ENCODE measurements around the gene UHRF2.
"Not testable (repeated sequence)": the region's sequence is repeated elsewhere in the genome, so short reads cannot be mapped to it uniquely, and the experiment has no call there.

UHRF2 gene

GRCh38 chr9:6495466-6495865 lies 82.5 kb downstream of the UHRF2 start:
- Histone ChIP-seq H3K4me1 (ENCODE audit: control insufficient read depth in 1 of 2, insufficient read depth in 2 of 2, low read length in 2 of 2) (no peaks in the 10 kb centered on the region), H3K9me3 (ENCODE audit: control insufficient read depth in 1 of 2, low read length in 2 of 2) (no peaks in the 10 kb centered on the region), H3K27ac (ENCODE audit: low read length) (no peak overlapping the region), H3K36me3 (ENCODE audit: control insufficient read depth in 1 of 2, insufficient read depth in 2 of 2, low read length in 2 of 2) (peaks cover 18 to 30% of the 10 kb centered on the region in 2 donors), H3K27me3 (ENCODE audit: low read depth, low read length) (no peaks in the 10 kb centered on the region), H3K4me3 (ENCODE audit: low read depth in 1 of 2, low read length in 2 of 2) (no peak overlapping the region)

GRCh38 chr9:6498982-6499381 lies 86.0 kb downstream of the UHRF2 start:
- Histone ChIP-seq H3K9me3 (ENCODE audit: control insufficient read depth in 1 of 2, low read length in 2 of 2) (no peaks in the 10 kb centered on the region), H3K4me1 (ENCODE audit: control insufficient read depth in 1 of 2, insufficient read depth in 2 of 2, low read length in 2 of 2) (no peaks in the 10 kb centered on the region), H3K27ac (ENCODE audit: low read length) (no peak overlapping the region), H3K27me3 (ENCODE audit: low read depth, low read length) (no peaks in the 10 kb centered on the region), H3K36me3 (ENCODE audit: control insufficient read depth in 1 of 2, insufficient read depth in 2 of 2, low read length in 2 of 2) (peaks cover 21 to 47% of the 10 kb centered on the region in 2 donors), H3K4me3 (ENCODE audit: low read depth in 1 of 2, low read length in 2 of 2) (no peak overlapping the region)

- Histone ChIP-seq H3K4me3 (ENCODE audit: low read depth in 1 of 2, low read length in 2 of 2) (no peak overlapping the region), H3K27me3 (ENCODE audit: low read depth, low read length) (no peaks in the 10 kb centered on the region), H3K9me3 (ENCODE audit: control insufficient read depth in 1 of 2, low read length in 2 of 2) (no peaks in the 10 kb centered on the region), H3K27ac (ENCODE audit: low read length) (no peak overlapping the region), H3K4me1 (ENCODE audit: control insufficient read depth in 1 of 2, insufficient read depth in 2 of 2, low read length in 2 of 2) (no peaks in the 10 kb centered on the region), H3K36me3 (ENCODE audit: control insufficient read depth in 1 of 2, insufficient read depth in 2 of 2, low read length in 2 of 2) (peaks cover 34 to 51% of the 10 kb centered on the region in 2 donors)
Observed at GRCh38 chr9:6501526-6502210, 88.7 kb downstream of the UHRF2 start.

DNA sequence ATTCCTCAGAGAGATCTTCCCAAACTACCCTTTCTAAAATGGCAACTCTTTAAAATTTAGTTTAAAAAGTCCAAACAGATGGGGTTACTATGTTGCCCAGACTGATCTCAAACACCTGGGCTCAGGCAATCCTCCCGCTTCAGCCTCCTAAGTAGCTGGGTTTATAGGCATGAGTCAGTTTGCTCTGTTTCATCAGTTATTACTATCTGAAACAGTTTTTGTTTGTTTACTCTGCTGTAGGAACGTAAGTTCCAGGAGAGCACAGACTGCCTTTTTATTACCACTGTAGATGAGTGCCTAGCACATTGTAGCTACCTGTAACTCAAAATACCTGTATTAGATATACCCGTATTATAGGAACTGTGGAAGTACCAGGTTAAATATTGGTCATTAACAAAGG lies 89.4 kb downstream of the UHRF2 start:
- H3K27ac ChIP-seq (ENCODE audit: low read length) = no peak overlapping the region
- peaks cover 27 to 48% of the 10 kb centered on the region in 2 donors for H3K36me3 ChIP-seq (ENCODE audit: control insufficient read depth in 1 of 2, insufficient read depth in 2 of 2, low read length in 2 of 2)
- H3K9me3 ChIP-seq (ENCODE audit: control insufficient read depth in 1 of 2, low read length in 2 of 2) = no peaks in the 10 kb centered on the region
- no peak overlapping the region for H3K4me3 ChIP-seq (ENCODE audit: low read depth in 1 of 2, low read length in 2 of 2)
- no peaks in the 10 kb centered on the region for H3K27me3 ChIP-seq (ENCODE audit: low read depth, low read length)
- H3K4me1 ChIP-seq (ENCODE audit: control insufficient read depth in 1 of 2, insufficient read depth in 2 of 2, low read length in 2 of 2) = no peaks in the 10 kb centered on the region

- no peak overlapping the region for H3K27ac ChIP-seq (ENCODE audit: low read length)
- H3K27me3 ChIP-seq (ENCODE audit: low read depth, low read length) = no peaks in the 10 kb centered on the region
- peaks cover 19 to 31% of the 10 kb centered on the region in 2 donors for H3K36me3 ChIP-seq (ENCODE audit: control insufficient read depth in 1 of 2, insufficient read depth in 2 of 2, low read length in 2 of 2)
- H3K4me1 ChIP-seq (ENCODE audit: control insufficient read depth in 1 of 2, insufficient read depth in 2 of 2, low read length in 2 of 2) = no peaks in the 10 kb centered on the region
- H3K9me3 ChIP-seq (ENCODE audit: control insufficient read depth in 1 of 2, low read length in 2 of 2) = no peaks in the 10 kb centered on the region
- H3K4me3 ChIP-seq (ENCODE audit: low read depth in 1 of 2, low read length in 2 of 2) = no peak overlapping the region
Observed at GRCh38 chr9:6506571-6506970, 93.6 kb downstream of the UHRF2 start.

GRCh38 chr9:6512085-6512657 lies 99.2 kb downstream of the UHRF2 start:
- Histone ChIP-seq H3K27ac (ENCODE audit: low read length) (no peak overlapping the region), H3K4me3 (ENCODE audit: low read depth in 1 of 2, low read length in 2 of 2) (no peak overlapping the region), H3K27me3 (ENCODE audit: low read depth, low read length) (no peaks in the 10 kb centered on the region), H3K4me1 (ENCODE audit: control insufficient read depth in 1 of 2, insufficient read depth in 2 of 2, low read length in 2 of 2) (no peaks in the 10 kb centered on the region), H3K36me3 (ENCODE audit: control insufficient read depth in 1 of 2, insufficient read depth in 2 of 2, low read length in 2 of 2) (peaks cover 0 to 7% of the 10 kb centered on the region in 2 donors), H3K9me3 (ENCODE audit: control insufficient read depth in 1 of 2, low read length in 2 of 2) (no peaks in the 10 kb centered on the region)

DNA sequence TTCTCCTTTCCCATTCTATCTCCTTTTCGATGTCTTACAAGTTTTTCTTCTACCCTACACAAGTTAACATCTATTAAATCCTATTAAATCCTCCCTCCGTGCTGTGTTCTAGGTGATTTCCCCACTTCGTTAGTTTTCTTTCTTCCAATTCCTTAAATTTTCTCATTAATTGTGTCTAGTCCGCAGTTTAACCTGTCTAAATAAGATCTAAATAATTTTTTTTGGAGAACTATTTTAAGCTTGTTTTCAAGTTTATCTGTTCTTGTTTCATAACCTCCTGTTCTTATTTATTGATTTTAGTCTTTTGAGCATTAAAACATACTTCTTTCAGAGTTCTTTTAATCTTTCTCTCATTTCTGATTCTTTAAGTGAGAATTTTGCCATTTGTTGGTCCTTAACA lies 109.3 kb downstream of the UHRF2 start:
- Histone ChIP-seq H3K27me3 (ENCODE audit: low read depth, low read length) (no peaks in the 10 kb centered on the region), H3K4me3 (ENCODE audit: low read depth in 1 of 2, low read length in 2 of 2) (no peak overlapping the region), H3K9me3 (ENCODE audit: control insufficient read depth in 1 of 2, low read length in 2 of 2) (peaks cover 0 to 13% of the 10 kb centered on the region in 2 donors), H3K36me3 (ENCODE audit: control insufficient read depth in 1 of 2, insufficient read depth in 2 of 2, low read length in 2 of 2) (peaks cover 0 to 8% of the 10 kb centered on the region in 2 donors), H3K27ac (ENCODE audit: low read length) (no peak overlapping the region), H3K4me1 (ENCODE audit: control insufficient read depth in 1 of 2, insufficient read depth in 2 of 2, low read length in 2 of 2) (no peaks in the 10 kb centered on the region)

- Histone ChIP-seq H3K9me3 (ENCODE audit: control insufficient read depth in 1 of 2, low read length in 2 of 2) (peaks cover 0 to 13% of the 10 kb centered on the region in 2 donors), H3K36me3 (ENCODE audit: control insufficient read depth in 1 of 2, insufficient read depth in 2 of 2, low read length in 2 of 2) (peaks cover 0 to 5% of the 10 kb centered on the region in 2 donors), H3K4me3 (ENCODE audit: low read depth in 1 of 2, low read length in 2 of 2) (no peak overlapping the region), H3K27me3 (ENCODE audit: low read depth, low read length) (no peaks in the 10 kb centered on the region), H3K27ac (ENCODE audit: low read length) (no peak overlapping the region), H3K4me1 (ENCODE audit: control insufficient read depth in 1 of 2, insufficient read depth in 2 of 2, low read length in 2 of 2) (no peaks in the 10 kb centered on the region)
Observed at GRCh38 chr9:6525326-6526045, 112.5 kb downstream of the UHRF2 start.

GRCh38 chr9:6535594-6535993 lies 122.6 kb downstream of the UHRF2 start:
- no peaks in the 10 kb centered on the region for H3K36me3 ChIP-seq (ENCODE audit: control insufficient read depth in 1 of 2, insufficient read depth in 2 of 2, low read length in 2 of 2)
- H3K4me3 ChIP-seq (ENCODE audit: low read depth in 1 of 2, low read length in 2 of 2) = no peak overlapping the region
- no peaks in the 10 kb centered on the region for H3K4me1 ChIP-seq (ENCODE audit: control insufficient read depth in 1 of 2, insufficient read depth in 2 of 2, low read length in 2 of 2)
- H3K27ac ChIP-seq (ENCODE audit: low read length) = no peak overlapping the region
- H3K9me3 ChIP-seq (ENCODE audit: control insufficient read depth in 1 of 2, low read length in 2 of 2) = no peaks in the 10 kb centered on the region
- H3K27me3 ChIP-seq (ENCODE audit: low read depth, low read length) = no peaks in the 10 kb centered on the region

GRCh38 chr9:6538666-6539071 lies 125.7 kb downstream of the UHRF2 start:
- no peaks in the 10 kb centered on the region for H3K27me3 ChIP-seq (ENCODE audit: low read depth, low read length)
- H3K4me1 ChIP-seq (ENCODE audit: control insufficient read depth in 1 of 2, insufficient read depth in 2 of 2, low read length in 2 of 2) = no peaks in the 10 kb centered on the region
- no peak overlapping the region for H3K4me3 ChIP-seq (ENCODE audit: low read depth in 1 of 2, low read length in 2 of 2)
- H3K27ac ChIP-seq (ENCODE audit: low read length) = no peak overlapping the region
- H3K9me3 ChIP-seq (ENCODE audit: control insufficient read depth in 1 of 2, low read length in 2 of 2) = no peaks in the 10 kb centered on the region
- H3K36me3 ChIP-seq (ENCODE audit: control insufficient read depth in 1 of 2, insufficient read depth in 2 of 2, low read length in 2 of 2) = no peaks in the 10 kb centered on the region

GRCh38 chr9:6542617-6543016 lies 129.6 kb downstream of the UHRF2 start:
- H3K36me3 ChIP-seq (ENCODE audit: control insufficient read depth in 1 of 2, insufficient read depth in 2 of 2, low read length in 2 of 2); H3K4me1 ChIP-seq (ENCODE audit: control insufficient read depth in 1 of 2, insufficient read depth in 2 of 2, low read length in 2 of 2); H3K9me3 ChIP-seq (ENCODE audit: control insufficient read depth in 1 of 2, low read length in 2 of 2); H3K27me3 ChIP-seq (ENCODE audit: low read depth, low read length); H3K4me3 ChIP-seq (ENCODE audit: low read depth in 1 of 2, low read length in 2 of 2); H3K27ac ChIP-seq (ENCODE audit: low read length): not testable (repeated sequence)
